Right forelimb (tissue), 1 donor: ENCODE results near the gene INSR.
"Not testable (repeated sequence)": the region's sequence is repeated elsewhere in the genome, so short reads cannot be mapped to it uniquely, and the experiment has no call there.

Experiments used
- DNase-seq: peaks from one replicate; pipeline ENCODE4 v3.0.0-alpha.2; 2018

INSR gene

DNA sequence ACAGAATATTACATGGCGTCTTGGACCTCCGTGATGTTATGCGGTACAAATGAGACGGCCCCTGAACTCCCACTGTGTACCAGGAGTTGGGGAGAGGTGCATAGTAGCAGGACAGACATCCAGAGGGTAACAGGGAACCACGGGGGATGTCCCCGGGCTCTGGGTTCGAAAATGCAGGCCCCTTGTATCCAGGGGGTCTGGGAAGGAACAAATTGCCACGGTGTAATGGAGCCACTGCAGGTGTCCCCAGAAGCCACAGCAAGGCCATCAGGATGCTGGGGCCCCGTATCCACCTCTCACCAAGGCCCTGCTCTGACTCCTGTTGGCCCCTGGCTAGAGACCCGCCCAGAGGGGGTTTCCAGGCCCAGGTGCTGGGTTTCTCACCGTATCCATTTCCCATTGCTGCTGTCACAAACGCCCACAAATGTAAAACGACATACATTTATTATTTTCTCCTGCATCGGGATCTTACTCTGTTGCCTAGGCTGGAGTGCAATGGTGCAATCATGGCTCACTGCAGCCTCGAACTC lies 77.8 kb downstream of the INSR start:
- no peak for DNase-seq

DNA sequence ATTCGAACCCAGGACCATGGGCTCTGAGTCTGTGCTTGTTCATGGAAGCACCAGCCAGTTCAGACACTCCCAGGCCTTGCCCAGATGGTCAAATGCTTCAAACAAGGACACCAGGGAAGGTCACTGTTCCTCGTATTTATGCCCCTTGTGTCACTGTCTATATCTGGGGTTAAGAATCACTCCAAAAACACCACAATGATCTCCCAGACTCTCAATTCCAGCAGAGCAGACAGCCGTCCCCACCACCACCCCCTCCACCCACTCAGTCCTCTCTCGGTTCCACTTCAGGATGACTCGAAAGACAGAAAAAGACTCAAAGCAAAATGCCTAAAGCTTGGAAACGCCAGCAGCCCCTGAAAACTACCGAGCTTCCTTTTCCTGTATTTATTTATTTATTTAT lies 79.0 kb downstream of the INSR start:
- no peak for DNase-seq

DNA sequence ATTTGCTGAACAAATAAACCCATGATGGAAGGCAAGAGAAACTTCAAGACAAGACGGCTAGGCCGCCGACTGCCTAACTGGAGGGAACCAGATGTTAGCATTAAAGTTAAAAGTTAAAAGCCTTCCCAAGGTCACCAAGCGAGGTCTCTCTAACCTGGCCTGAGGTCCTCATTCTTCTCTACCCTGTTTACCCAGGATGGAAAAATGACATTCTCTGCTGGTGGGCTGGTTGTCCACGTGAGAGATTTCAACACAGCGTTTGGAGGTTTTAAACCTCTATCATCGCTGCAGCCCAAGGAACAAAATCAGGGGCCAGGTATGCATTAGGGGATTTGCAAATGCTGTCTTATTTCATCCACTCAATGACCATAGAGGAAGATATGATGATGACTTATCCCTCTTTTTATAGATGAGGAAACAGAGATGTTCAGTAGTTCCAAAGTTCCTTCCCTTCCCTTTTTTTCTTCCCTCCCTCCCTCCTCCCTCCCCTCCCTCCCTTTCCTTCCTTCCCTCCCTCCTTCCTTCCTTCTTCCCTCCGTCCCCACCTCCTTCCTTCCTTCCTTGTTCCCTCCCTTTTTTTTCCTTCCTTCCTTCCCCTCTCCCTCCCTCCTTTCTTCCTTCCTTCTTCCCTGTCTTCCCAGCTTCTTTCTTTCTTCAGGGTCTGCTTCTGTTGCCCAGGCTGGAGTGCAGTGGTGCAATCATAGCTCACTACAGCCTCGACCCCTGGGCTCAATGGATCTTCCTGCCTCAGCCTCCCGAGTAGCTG lies 79.7 kb downstream of the INSR start:
- DNase-seq: no peak

DNA sequence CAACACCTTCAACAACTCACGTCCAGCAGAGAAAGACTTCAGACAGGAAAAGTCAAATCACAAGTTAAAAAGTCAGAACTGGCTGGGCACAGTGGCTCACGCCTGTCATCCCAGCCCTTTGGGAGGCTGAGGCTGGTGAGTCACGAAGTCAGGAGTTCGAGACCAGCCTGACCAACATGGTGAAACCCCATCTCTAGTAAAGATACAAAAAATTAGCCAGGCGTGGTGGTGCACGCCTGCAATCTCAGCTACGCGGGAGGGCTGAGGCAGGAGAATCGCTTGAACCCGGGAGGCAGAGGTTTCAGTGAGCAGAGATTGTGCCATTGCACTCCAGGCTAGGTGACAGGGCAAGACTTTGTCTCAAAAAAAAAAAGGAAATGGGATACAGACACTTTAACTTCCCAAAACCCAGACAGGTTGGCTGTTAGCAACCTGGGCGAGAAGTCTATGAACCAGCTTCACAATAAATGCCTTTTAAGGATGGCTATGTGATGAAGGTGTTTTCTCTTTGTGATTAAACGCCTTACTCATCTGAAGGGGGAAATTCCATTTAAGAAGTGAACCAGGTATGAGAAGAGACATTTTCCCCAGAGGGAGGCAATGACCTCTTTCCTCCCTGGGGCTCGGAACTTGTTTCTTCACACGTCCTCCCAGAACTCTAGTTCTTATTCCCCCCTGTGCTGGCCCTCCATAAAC lies 80.4 kb downstream of the INSR start:
- no peak for DNase-seq

DNA sequence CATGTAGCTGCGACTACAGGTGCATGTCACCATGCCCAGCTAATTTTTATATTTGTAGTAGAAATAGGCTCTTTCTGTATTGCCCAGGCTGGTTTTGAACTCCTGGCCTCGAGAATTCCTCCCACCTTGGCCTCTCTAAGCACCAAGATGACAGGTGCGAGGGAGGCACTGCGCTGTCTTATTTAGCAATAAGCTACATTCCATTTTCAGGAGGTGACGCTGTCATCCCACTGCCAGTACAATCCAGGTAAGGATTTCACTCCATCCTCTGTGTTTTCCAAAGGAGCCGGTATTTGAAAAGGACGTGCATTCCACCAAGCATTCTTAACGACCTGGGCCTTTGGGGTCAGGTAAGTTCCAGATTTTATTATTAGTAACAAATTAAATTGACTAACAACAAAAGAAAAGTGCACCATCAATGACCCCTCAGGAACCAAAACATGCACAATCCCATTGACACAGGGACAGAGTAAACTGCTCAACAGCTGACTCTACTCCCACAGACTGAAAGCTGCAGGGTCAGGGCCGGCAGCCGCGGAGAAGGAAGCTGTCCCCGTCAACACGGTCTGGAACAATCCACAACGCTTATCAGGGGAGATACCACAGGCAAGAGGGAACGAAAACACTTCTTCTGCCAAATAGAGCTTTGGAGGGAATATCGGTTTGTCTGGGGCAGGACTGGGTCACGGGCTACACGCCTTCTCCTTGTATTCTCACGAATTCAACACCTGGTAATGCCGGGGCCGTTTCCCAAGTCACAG lies 82.8 kb downstream of the INSR start:
- DNase-seq: no peak

DNA sequence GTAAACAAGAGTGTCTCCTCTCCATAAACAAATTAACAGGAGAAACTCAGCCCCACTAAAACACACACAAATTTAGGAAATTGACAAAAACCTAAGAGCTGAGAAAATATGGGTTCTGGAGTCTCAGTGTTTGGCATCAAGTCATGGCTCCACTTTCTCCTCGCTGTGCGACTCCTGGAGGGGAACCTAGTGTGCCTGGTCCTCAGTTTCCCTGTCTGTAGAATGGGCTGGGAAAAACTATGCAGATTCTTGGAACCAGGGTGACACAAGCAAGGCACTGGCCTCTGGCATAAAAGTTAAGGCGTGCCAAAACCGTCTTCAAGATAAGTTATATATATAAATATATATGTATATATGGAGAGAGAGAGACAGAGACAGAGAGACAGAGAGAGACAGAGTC lies 83.9 kb downstream of the INSR start:
- DNase-seq: no peak

DNA sequence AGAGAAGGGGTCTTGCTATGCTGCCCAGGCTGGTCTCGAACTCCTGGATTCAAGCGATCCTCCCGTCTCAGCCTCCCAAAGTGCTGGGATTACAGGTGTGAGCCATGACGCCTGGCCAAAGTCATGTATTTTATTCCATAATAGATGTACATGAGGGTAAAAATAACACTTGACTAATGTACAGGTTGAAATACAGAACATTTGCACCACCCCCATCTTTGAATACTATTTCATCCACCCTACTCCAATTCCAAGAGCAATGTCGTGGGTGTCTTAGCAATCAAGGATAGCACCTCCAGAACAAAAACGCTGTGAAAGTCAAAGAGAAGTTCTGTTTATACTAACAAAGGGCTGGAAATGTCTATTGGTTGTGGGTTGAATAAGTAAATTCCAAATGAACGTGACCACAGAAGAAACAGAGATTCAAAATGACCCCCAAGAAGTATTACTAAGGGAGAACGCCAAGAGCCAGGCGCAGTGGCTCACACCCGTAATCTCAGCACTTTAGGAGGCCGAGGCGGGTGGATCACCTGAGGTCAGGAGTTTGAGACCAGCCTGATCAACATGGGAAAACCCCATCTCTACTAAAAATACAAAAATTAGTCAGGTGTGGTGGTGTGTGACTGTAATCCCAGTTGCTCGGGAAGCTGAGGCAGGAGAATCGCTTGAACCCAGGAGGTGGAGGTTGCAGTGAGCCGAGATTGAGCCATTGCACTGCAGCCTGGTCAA lies 84.5 kb downstream of the INSR start:
- DNase-seq: not testable (repeated sequence)

DNA sequence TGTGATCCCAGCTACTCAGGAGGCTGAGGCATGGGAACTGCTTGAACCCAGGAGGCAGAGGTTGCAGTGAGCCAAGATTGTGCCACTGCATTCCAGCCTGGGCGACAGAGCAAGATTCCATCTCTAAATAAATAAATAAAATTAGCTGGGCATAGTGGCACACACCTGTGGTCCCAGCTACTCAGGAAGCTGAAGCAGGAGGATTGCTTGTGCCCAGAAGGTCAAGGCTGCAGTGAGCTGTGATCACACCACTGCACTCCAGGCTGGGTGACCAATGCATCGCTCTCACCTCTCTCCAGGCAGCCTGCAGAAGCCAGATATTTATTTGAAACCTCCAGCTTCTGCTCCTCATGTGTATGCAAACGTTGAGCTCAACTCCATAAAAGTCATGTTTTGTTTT lies 85.2 kb downstream of the INSR start:
- not testable (repeated sequence) for DNase-seq

DNA sequence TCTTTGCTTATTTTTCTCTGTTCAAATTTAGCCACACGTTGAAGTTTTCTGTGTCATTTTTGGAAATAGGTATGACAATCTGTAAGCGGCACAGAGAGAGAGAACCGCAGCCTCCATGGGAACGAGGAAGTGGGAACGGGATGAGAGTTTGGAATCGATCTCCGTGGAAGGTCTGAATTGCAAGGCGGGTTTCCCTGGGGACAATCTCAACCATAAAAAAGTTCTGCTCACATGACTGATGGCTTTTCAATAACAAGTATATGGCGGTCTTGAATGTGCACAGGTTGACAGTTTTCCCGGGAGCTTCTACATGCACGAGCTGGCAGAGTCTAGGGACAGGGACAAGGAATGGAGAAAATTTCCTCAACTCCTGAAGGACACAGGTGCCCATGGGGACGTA lies 90.9 kb downstream of the INSR start:
- no peak for DNase-seq

DNA sequence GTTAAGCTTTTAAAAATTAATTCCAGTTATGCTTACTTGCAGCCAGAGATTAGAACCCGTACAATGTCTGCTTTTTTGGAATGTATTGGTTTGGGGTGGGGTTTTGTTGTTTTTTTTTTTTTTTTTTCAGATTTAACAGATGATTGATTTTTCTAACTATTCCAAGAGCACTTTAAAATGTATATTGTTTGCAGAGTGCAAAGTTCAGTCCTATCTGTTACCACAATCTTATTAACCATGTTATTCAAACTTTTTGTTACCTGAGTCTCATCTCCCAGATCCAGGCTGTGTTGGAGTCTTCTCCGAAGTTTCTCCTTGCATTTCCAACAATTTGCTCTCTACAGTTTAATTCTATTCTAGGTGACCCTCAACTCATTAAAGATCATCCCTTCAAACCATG lies 91.3 kb downstream of the INSR start:
- DNase-seq: no peak

DNA sequence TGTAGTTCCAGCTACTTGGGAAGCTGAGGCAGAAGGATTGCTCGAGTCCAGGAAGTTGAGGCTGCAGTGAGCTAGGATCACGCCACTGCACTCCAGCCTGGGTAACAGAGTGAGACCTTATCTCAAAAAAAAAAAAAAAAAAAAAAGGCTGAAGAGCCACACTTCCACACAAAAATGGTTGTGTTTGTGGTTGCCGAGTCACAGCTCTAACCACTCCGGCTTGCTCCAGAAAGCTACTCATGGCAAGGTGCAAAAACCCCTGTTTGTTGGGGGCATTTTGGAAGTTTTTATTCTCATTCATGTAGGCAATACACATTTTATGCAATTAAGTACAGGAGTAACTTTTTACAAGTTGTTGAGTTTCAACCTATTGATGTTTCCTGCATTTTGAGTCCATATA lies 93.5 kb downstream of the INSR start:
- no peak for DNase-seq

DNA sequence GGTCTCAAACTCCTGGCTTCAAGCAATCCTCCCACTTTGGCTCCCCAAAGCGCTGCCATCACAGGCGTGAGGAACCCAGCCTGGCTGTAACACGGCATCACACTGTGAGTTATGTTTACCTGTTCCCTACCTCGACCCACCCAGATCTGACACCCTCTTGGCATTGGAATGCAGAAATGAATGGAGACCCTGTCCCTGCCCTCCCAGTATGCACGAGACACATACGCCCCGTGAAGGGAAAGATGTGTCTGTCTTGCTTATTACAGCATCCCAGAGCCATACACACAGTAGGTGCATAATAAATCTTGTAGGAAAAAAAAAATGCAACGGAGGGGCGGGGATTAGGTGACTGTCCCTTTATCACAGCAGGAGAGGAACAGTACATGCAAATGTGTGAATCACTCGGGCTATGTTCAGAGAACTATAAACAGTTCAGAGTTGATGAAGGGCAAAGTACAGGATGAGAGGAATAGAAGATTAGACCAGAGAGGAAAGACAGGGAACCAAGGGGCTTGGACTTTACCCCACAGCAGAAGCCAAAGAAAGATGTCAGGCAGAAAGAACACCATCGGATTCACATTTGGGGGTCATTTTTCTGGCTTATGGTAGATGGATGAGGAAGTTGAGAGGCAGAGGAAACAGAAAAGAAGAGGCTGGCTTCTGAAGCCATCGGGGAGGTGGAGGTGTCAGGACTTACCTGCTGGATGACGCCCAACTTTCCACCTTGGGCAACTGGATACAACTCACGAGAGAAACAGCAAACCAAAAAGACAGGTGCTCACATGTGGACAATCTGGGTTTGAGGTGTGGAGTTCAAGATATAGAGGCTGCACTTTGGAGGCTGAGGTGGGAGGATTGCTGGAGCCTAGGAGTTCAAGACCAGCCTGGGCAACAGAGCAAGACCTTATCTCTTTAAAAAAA lies 94.3 kb downstream of the INSR start:
- DNase-seq: no peak

DNA sequence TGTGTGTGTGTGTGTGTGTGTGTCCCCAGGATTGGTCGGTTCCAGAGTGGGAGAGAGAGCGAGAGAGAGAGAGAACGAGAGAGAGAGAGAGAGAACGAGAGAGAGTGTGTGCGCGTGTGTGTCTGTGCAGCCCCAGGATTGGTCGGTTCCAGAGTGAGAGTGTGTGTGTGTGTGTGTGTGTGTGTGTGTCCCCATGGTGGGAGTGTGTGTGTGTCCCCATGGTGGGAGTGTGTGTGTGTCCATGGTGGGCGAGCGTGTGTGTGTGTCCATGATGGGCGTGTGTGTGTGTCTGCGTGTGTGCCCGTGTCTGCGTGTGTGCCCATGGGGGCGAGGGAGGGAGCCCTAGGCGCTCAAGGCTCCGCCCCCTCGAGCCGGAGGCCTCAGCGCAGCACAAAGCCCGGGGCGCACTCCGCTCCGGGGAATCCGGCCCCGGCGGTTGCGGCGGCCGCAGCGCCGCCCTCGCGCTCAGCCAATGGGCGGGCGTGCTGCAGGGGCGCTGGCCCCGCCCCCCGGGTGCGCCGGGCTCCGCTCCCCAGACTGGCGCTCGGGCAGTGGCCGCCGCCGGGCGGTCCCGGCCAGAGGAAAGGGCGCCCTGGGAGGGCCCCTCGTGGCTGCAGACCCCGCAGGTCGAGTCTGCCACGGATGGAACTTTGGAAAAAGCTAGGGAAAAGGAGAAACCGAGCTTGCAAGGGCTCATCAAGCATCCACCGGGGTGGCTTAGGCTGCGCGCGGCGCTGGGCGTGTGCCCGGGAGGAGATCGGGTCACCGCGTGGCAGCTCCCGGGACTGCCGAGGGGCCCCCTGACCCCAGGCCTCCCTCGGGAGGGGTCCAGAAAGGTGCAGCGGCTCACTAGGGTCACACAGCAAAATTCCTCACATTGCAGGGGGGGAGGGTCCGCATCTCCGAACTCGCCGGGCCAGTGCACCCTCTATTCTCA lies 96.2 kb downstream of the INSR start:
- DNase-seq: peak; percentile 93

DNA sequence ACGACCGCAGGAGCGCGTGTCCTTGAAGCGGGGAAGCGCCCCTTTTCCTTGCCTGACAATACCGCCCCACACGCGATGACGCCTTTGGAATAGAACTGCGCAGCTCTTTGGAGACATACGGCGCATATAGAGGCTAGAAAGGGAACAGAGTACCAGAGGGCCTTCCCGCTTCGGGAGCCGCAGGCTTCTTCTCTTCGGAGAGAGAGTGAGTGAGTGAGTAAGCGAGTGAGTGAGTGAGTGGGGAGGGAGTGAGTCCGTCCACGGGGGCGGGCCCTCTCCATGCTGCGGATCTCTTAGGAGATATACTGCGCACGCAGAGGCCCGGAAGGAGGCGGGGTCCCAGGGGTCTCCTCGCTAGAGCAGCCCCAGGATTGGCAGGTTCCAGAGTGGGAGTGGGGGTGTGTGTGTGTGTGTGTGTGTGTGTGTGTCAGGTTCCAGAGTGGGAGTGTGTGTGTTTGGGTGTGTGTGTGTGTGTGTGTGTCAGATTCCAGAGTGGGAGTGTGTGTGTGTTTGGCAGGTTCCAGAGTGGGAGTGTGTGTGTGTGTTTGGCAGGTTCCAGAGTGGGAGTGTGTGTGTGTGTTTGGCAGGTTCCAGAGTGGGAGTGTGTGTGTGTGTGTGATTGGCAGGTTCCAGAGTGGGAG lies 97.0 kb downstream of the INSR start:
- DNase-seq: peak; percentile 94

DNA sequence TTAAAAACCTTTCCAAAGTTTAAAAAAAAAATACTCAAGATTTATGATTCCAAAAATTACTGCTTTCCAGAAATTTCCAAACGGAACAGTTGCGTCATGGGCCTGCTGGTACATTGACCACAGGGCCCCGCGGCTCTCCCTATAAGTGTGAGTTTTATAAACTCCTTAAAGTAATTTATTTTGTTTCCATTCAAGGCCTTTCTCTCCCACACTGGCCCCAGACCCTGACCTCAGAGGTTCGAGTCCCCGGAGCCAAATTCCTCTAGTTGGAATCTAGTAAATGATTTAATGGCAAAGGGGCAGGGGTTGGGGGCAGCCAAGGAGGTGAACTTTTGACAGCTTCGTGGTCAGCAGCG lies 97.5 kb downstream of the INSR start:
- DNase-seq: no peak

DNA sequence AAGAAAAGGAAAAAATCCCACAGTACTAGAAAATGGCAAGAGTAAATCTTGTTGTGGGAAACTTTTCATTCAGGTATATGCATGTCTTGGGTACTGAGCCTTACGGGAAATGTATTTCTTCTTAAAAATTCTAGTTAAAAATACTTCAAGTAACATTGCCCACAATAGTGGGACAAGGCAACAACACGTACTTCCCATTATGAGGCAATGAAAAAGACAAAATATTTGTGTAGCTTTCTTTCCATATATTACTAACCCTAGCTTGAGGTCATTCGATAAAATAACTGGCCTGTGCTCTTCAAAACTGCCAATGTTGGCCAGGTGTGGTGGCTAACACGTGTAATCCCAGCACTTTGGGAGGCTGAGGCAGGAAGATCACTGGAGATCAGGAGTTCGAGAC lies 99.2 kb downstream of the INSR start:
- DNase-seq: no peak

DNA sequence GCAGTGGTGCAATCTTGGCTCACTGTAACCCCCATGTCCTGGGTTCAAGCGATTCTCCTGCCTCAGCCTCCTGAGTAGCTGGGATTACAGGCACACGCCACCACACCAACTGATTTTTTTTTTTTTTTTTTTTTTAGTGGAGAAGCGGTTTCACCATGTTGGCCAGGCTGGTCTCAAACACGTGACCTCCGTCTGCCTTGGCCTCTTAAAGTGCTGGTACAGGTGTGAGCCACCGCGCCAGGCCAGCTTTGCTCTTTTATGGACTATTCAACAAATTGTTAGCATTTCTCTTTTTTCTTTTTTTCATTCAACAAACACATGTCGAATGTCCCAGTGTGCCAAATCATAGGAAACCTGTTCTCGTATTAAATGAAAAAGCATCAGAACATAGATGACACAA lies 99.6 kb downstream of the INSR start:
- DNase-seq: no peak

DNA sequence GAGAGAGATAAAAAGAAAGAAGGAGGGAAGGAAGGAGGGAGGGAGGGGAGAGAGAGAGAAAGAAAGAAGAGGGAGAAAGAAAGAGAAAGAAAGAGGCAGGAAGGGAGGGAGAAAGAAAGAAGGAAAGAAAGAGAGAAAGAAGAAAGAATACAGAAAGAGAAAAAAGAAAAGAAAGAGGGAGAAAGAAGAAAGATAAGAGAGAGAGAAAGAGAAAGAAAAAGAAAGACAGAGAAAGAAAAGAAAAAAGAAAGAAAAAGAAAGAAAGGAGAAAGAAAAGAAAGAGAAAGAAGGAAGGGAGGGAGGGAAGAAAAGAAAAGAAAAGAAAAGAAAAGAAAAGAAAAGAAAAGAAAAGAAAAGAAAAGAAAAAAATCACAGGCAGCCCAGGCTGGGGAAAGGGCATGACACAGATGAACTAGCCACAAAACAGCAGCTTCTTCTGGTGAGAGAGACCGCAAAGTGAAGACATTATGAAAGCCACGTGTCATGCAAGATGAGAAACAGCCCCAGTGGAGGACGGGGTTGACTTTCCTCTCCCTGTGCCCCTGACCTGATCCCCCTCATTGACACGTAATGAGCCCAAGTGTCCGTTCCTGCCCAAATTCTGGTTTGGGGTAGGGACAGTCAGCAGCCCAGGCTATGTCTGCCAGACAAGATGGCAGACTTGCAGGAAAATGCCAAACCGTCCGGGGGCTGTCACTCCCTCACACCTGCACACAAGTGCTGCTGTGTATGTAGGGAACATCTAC lies 102.1 kb downstream of the INSR start:
- DNase-seq: no peak
